AG09309 (cell line): ENCODE results near the gene TAT.
"Not testable (repeated sequence)": the region's sequence is repeated elsewhere in the genome, so short reads cannot be mapped to it uniquely, and the experiment has no call there.

Source experiments
- DNase-seq: peaks from one replicate; pipeline ENCODE4 v3.0.0-alpha.2; 2010; ENCODE audit warnings: low read depth
- H3K4me3 ChIP-seq: 2 replicates; pipeline ENCODE4 v1.5.1; 2011; ENCODE audit warnings: mild to moderate bottlenecking, low read depth, low read length, moderate library complexity; ENCODE audit not compliant: control insufficient read depth
- CTCF ChIP-seq: IDR thresholded peaks from 2 replicates; pipeline ENCODE4 v1.5.1; 2011; ENCODE audit warnings: mild to moderate bottlenecking, low read depth, low read length, inconsistent platforms; ENCODE audit not compliant: insufficient read depth, control insufficient read depth; ENCODE audit errors: missing control alignments

Gene TAT

DNA sequence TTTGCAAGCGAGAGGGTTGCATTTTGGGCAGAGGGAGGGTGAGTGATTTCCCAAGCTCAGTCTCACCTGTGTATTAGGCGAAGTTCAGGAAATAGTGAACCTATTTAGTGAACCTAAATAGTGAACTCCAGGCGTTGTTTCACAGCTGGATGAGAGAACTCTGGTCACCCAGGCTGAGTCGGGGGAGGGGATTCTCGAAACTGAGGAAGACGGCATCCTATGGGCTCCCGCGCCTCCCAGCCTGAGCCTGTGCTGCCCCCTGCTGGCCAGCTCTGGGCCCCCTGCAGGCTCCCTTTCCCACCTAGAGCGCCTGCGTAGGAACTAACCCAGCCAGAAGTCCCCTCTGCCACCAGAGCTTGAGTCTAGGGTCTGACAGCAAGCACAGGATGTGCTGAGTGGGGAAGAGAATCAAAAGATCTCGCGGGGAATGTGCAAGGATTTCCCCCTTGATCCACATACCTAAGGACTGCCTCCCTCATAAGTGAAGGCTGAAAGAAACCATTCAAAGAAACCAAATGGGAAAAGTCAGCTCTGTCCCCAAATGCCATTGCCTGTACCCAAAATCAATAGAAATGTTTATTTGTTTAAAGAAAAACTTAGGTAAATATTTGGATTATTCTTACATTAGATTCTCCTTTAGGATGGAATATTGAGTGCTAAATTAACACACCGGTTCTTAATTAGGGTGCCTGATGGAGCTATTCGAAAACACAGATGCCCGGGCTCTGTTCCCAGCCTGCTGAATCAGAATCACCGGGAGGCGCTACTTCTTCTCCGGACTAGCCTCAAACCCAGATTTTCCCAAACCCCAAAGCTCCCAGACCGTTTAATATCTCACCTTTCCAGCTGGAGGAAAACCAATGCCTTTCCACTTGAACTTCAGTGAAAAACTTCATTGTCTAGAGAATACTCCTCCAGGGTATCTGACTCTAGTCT, 34.3 kb upstream of the TAT start:
- no peak for DNase-seq
- peak; percentile 98 for TF ChIP-seq CTCF
- no peak overlapping the region for H3K4me3 ChIP-seq

GRCh38 chr16:71610447-71610846, 33.6 kb upstream of the TAT start:
- no peak for DNase-seq
- TF ChIP-seq CTCF: no peak

GRCh38 chr16:71609066-71609465, 32.2 kb upstream of the TAT start:
- no peak for DNase-seq
- no peak overlapping the region for H3K4me3 ChIP-seq
- TF ChIP-seq CTCF: no peak

More at GRCh38 chr16:71610447-71610846, 33.6 kb upstream of the TAT start:
- H3K4me3 ChIP-seq: no peak overlapping the region

DNA sequence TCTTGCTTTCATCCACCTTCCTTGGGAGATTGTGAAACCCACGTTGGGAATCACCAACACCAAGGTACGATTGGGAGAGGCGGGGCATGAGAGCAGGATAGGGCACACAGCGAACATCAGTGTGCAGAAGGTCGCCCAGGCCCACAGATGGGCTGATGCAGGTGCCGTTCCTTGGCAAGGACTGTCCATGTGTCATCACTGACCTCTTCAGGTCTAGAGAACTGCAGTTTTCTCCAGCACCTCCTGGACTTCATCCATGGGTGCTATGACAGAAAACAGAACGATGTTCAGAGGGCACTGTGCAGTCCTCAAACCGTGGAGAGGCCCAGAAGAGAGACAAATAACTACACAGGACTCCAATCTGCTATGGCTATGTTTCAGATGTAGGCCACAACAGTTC, 23.9 kb upstream of the TAT start:
- no peak for TF ChIP-seq CTCF
- no peak for DNase-seq
- H3K4me3 ChIP-seq: no peak overlapping the region

DNA sequence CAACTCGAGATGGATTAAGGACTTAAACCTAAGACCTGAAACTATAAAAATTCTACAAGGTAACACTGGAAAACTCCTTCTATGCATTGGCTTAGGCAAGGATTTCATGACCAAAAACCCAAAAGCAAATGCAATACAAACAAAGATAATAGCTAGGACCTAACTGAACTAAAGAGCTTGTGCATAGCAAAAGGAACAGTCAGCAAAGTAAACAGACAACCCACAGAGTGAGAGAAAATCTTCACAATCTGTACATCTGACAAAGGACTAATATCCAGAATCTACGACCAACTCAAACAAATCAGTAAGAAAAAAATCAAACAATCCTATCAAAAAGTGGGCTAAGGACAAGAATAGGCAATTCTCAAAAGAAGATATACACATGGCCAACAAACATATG, 21.5 kb upstream of the TAT start:
- not testable (repeated sequence) for H3K4me3 ChIP-seq, DNase-seq

GRCh38 chr16:71595340-71595826, 18.5 kb upstream of the TAT start:
- H3K4me3 ChIP-seq: not testable (repeated sequence)

GRCh38 chr16:71594000-71594646, 17.2 kb upstream of the TAT start:
- TF ChIP-seq CTCF: no peak
- DNase-seq: no peak
- H3K4me3 ChIP-seq: no peak overlapping the region

More at GRCh38 chr16:71595340-71595826, 18.5 kb upstream of the TAT start:
- not testable (repeated sequence) for DNase-seq
